Kidney epithelial cell (primary cell): Measurements from ENCODE around the gene ARHGAP6. TPM values are rescaled to one million over a fixed set of nuclear protein-coding genes. Genes with fewer than 3 reads are reported as not detected.

Source experiments
- DNase-seq: peaks from one replicate; pipeline ENCODE4 v3.0.0-alpha.2; 2010; ENCODE audit warnings: low read depth
- H3K27me3 ChIP-seq: 2 replicates; pipeline ENCODE4 v1.6.0; 2011; ENCODE audit warnings: low read length; ENCODE audit not compliant: control insufficient read depth, insufficient read depth
- H3K36me3 ChIP-seq: 2 replicates; pipeline ENCODE4 v1.5.1; 2011; ENCODE audit warnings: low read length; ENCODE audit not compliant: control insufficient read depth, insufficient read depth
- H3K4me3 ChIP-seq: 2 replicates; pipeline ENCODE4 v1.5.1; 2011; ENCODE audit warnings: low read depth, mild to moderate bottlenecking, control low read depth, low read length
- CTCF ChIP-seq: IDR thresholded peaks from 2 replicates; pipeline ENCODE4 v1.5.1; 2011; ENCODE audit warnings: mild to moderate bottlenecking, moderate library complexity, low read length, control low read depth, inconsistent platforms; ENCODE audit not compliant: insufficient read depth, poor library complexity, severe bottlenecking
- total RNA-seq: library from RNA; depleted of rRNA; stranded (reverse); fragments of >200 nt; gene quantifications from 2 replicates; pipeline ENCODE4 v1.2.3, GENCODE V29; 2015

Gene ARHGAP6
- total RNA-seq, 1 donor from 2014 or later, result 1.7 TPM

GRCh38 chrX:11461201-11462001 lies 204.3 kb downstream of the ARHGAP6 start:
- TF ChIP-seq CTCF, result no peak
- Histone ChIP-seq H3K4me3 (no peak overlapping the region), H3K27me3 (no peaks in the 10 kb centered on the region), H3K36me3 (no peaks in the 10 kb centered on the region)
- no peak for DNase-seq

GRCh38 chrX:11460347-11460746 lies 205.4 kb downstream of the ARHGAP6 start:
- Histone ChIP-seq H3K27me3 (no peaks in the 10 kb centered on the region), H3K36me3 (no peaks in the 10 kb centered on the region), H3K4me3 (no peak overlapping the region)
- peak; percentile 8 for TF ChIP-seq CTCF
- no peak for DNase-seq

- TF ChIP-seq CTCF, result no peak
- no peaks in the 10 kb centered on the region for H3K27me3 ChIP-seq
- no peak for DNase-seq
- no peaks in the 10 kb centered on the region for H3K36me3 ChIP-seq
- H3K4me3 ChIP-seq, result no peak overlapping the region
These were observed 207.6 kb downstream of the ARHGAP6 start for GRCh38 chrX:11458170-11458569.

- DNase-seq, result no peak
- no peak for TF ChIP-seq CTCF
- H3K36me3 ChIP-seq, result no peaks in the 10 kb centered on the region
- no peak overlapping the region for H3K4me3 ChIP-seq
- no peaks in the 10 kb centered on the region for H3K27me3 ChIP-seq
These were observed 214.6 kb downstream of the ARHGAP6 start for GRCh38 chrX:11451151-11451550.

GRCh38 chrX:11450354-11450753 lies 215.4 kb downstream of the ARHGAP6 start:
- H3K27me3 ChIP-seq, result no peaks in the 10 kb centered on the region
- no peak for TF ChIP-seq CTCF
- H3K4me3 ChIP-seq, result no peak overlapping the region
- no peaks in the 10 kb centered on the region for H3K36me3 ChIP-seq
- DNase-seq, result no peak

- no peak for DNase-seq
- H3K27me3 ChIP-seq, result no peaks in the 10 kb centered on the region
- H3K4me3 ChIP-seq, result no peak overlapping the region
- no peaks in the 10 kb centered on the region for H3K36me3 ChIP-seq
- no peak for TF ChIP-seq CTCF
These were observed 216.1 kb downstream of the ARHGAP6 start for GRCh38 chrX:11449613-11450012.
